MM.1S (cell line): Measurements from ENCODE around the gene DBNDD2.

Source experiments
- DNase-seq: peaks from one replicate; pipeline ENCODE4 v3.0.0-alpha.2; 2015
- H2AFZ ChIP-seq: fragments of 300-600 bp; sonication (generic); 2 replicates; pipeline ENCODE4 v1.6.0; 2016; ENCODE audit warnings: antibody characterized with exemption, low read length
- H3F3A ChIP-seq: fragments of 300-600 bp; sonication (generic); 2 replicates; pipeline ENCODE4 v1.6.1; 2016; ENCODE audit warnings: mild to moderate bottlenecking, antibody characterized with exemption, low read length, moderate library complexity, mixed read lengths; ENCODE audit not compliant: insufficient read depth
- H3K27ac ChIP-seq: fragments of 300-600 bp; sonication (generic); 2 replicates; pipeline ENCODE4 v1.5.1; 2016; ENCODE audit warnings: mild to moderate bottlenecking, low read length
- H3K27me3 ChIP-seq: fragments of 300-600 bp; sonication (generic); replicated peaks from 2 replicates; pipeline ENCODE4 v1.6.0; 2016; ENCODE audit warnings: low read length; ENCODE audit not compliant: insufficient read depth
- H3K36me3 ChIP-seq: fragments of 300-600 bp; sonication (generic); replicated peaks from 2 replicates; pipeline ENCODE4 v1.6.1; 2016; ENCODE audit warnings: mild to moderate bottlenecking, low read length, mixed read lengths; ENCODE audit not compliant: insufficient read depth
- H3K4me1 ChIP-seq: fragments of 300-600 bp; sonication (generic); 2 replicates; pipeline ENCODE4 v1.6.1; 2016; ENCODE audit warnings: low read length, mixed read lengths
- H3K4me2 ChIP-seq: fragments of 300-600 bp; sonication (generic); 2 replicates; pipeline ENCODE4 v1.6.0; 2016; ENCODE audit warnings: low read depth, low read length
- H3K4me3 ChIP-seq: fragments of 300-600 bp; sonication (generic); 2 replicates; pipeline ENCODE4 v1.5.1; 2016; ENCODE audit warnings: low read length, mixed read lengths
- H3K79me2 ChIP-seq: fragments of 300-600 bp; sonication (generic); 2 replicates; pipeline ENCODE4 v1.6.1; 2016; ENCODE audit warnings: mixed run types, low read length, mixed read lengths
- H3K9ac ChIP-seq: fragments of 300-600 bp; sonication (generic); 2 replicates; pipeline ENCODE4 v1.6.1; 2016; ENCODE audit warnings: low read length, mixed read lengths
- H3K9me2 ChIP-seq: fragments of 300-600 bp; sonication (generic); replicated peaks from 2 replicates; pipeline ENCODE4 v1.6.1; 2016; ENCODE audit warnings: mild to moderate bottlenecking, low read length, mixed read lengths; ENCODE audit not compliant: insufficient read depth
- H3K9me3 ChIP-seq: fragments of 300-600 bp; sonication (generic); replicated peaks from 2 replicates; pipeline ENCODE4 v1.6.1; 2016; ENCODE audit warnings: mild to moderate bottlenecking, low read length, mixed read lengths; ENCODE audit not compliant: insufficient read depth
- H4K20me1 ChIP-seq: fragments of 300-600 bp; sonication (generic); 2 replicates; pipeline ENCODE4 v1.6.1; 2016; ENCODE audit warnings: mild to moderate bottlenecking, low read length, moderate library complexity, mixed read lengths; ENCODE audit not compliant: insufficient read depth
- CTCF ChIP-seq: fragments of 300-600 bp; sonication (generic); IDR thresholded peaks from 2 replicates; pipeline ENCODE4 v1.5.1; 2016; ENCODE audit warnings: antibody characterized with exemption, low read length, mixed read lengths
- EZH2 ChIP-seq: fragments of 300-600 bp; sonication (generic); optimal IDR thresholded peaks from 2 replicates; pipeline ENCODE3; 2017; ENCODE audit warnings: low read depth, mild to moderate bottlenecking, antibody characterized with exemption, low read length, mixed read lengths
- EZH2phosphoT487 ChIP-seq: fragments of 300-600 bp; sonication (generic); IDR thresholded peaks from 2 replicates; pipeline ENCODE4 v1.6.1; 2018; ENCODE audit warnings: antibody characterized with exemption, low read length

The DBNDD2 gene

GRCh38 chr20:45367126-45367525 is 41.0 kb upstream of the DBNDD2 start:
- no peak for TF ChIP-seq CTCF
- H3K4me1 ChIP-seq: peaks cover 28% of the 10 kb centered on the region
- no peaks in the 10 kb centered on the region for H3K9me2 ChIP-seq
- no peak overlapping the region for H3K9ac ChIP-seq
- no peak overlapping the region for H3K27ac ChIP-seq
- no peak overlapping the region for H3K4me3 ChIP-seq
- no peaks in the 10 kb centered on the region for H3K27me3 ChIP-seq
- H2AFZ ChIP-seq: no peak overlapping the region
- no peaks in the 10 kb centered on the region for H4K20me1 ChIP-seq
- DNase-seq: no peak
- peak overlapping the region; percentile 79 for H3K4me2 ChIP-seq
- peaks cover 39% of the 10 kb centered on the region for H3K79me2 ChIP-seq
- H3F3A ChIP-seq: peaks cover 29% of the 10 kb centered on the region
- H3K9me3 ChIP-seq: no peaks in the 10 kb centered on the region
- no peaks in the 10 kb centered on the region for H3K36me3 ChIP-seq

GRCh38 chr20:45368221-45368980 is 39.7 kb upstream of the DBNDD2 start:
- peaks cover 28% of the 10 kb centered on the region for H3K4me1 ChIP-seq
- H3K9me3 ChIP-seq: no peaks in the 10 kb centered on the region
- peak overlapping the region; percentile 74 for H3K27ac ChIP-seq
- no peaks in the 10 kb centered on the region for H3K27me3 ChIP-seq
- H3K4me2 ChIP-seq: peak overlapping the region; percentile 79
- no peaks in the 10 kb centered on the region for H3K36me3 ChIP-seq
- no peak overlapping the region for H3K9ac ChIP-seq
- no peak overlapping the region for H2AFZ ChIP-seq
- TF ChIP-seq CTCF (0 out of 2 replicates have a peak, but pooled peaks have one; percentile 12), EZH2phosphoT487 (no peak), EZH2 (no peak)
- no peaks in the 10 kb centered on the region for H4K20me1 ChIP-seq
- no peaks in the 10 kb centered on the region for H3K9me2 ChIP-seq
- peak; percentile 93 for DNase-seq
- H3F3A ChIP-seq: peaks cover 29% of the 10 kb centered on the region
- H3K79me2 ChIP-seq: peaks cover 35% of the 10 kb centered on the region
- peak overlapping the region; percentile 8; the same call in 1 of the 2 replicates for H3K4me3 ChIP-seq

GRCh38 chr20:45370571-45371160 is 37.4 kb upstream of the DBNDD2 start:
- Histone ChIP-seq H4K20me1 (no peaks in the 10 kb centered on the region), H3K27ac (no peak overlapping the region), H3K4me2 (no peak overlapping the region), H3K9me3 (no peaks in the 10 kb centered on the region), H3K27me3 (no peaks in the 10 kb centered on the region), H3K9ac (no peak overlapping the region), H3K4me1 (peaks cover 28% of the 10 kb centered on the region), H3K9me2 (no peaks in the 10 kb centered on the region), H3F3A (peaks cover 25% of the 10 kb centered on the region), H3K4me3 (no peak overlapping the region), H3K79me2 (peaks cover 15% of the 10 kb centered on the region), H2AFZ (no peak overlapping the region), H3K36me3 (no peaks in the 10 kb centered on the region)
- no peak for DNase-seq
- TF ChIP-seq EZH2phosphoT487: no peak
- TF ChIP-seq EZH2: no peak
- no peak for TF ChIP-seq CTCF
